Heart left ventricle (tissue), 13 donors: ENCODE data around the gene VPS26B.

Source experiments
- CTCF ChIP-seq, 12 donors: fragments of 200-600 bp; sonication (generic) in 4 of 12; IDR thresholded peaks; one replicate each; pipeline versions ENCODE4 v1.5.0 to v1.8.0; 2018 to 2022; ENCODE audit warnings: antibody characterized with exemption in 12 of 12, mild to moderate bottlenecking in 5 of 12
- POLR2A ChIP-seq, 2 donors: fragments of 450-650 bp; IDR thresholded peaks; one replicate each; pipeline ENCODE4 v1.6.1; 2017; ENCODE audit warnings: antibody characterized with exemption in 2 of 2, mild to moderate bottlenecking in 2 of 2, moderate library complexity in 2 of 2
- donor health status: ischemic (EF 13 %, LVEDD 7.1; RV severe dilation, severe dysfunction).
- donor health status: DM: no; HTN: yes; CAD: no.
- donor health status: DM: no; HTN: no; CAD: no.
- donor health status: ischemic (EF 25% LVEDD 6.9; RV normal size, moderate dysfunction).
- donor health status: ischemic (EF 25% LVEDD 5.7; RV mildly dilated, moderate dysfunction).
- donor health status: ischemic (EF 35%, LVEDD 5.7; RV mildly dilated, moderate dysfunction).
- donor health status: nonischemic (EF 11% LVEDD 7.7; RV severe dilation, severe dysfunction).
- donor health status: DM: yes; HTN: yes; CAD: no.
- donor health status: PGD.
- donor health status: ischemic (EF 29% LVEDD 5.4; RV normal size, mild dysfunction).
- donor health status: nonischemic (EF 23%, LVEDD 6.1; RV moderate dilation, normal function).

GRCh38 chr11:134290646-134291045, 66.2 kb downstream of the VPS26B start:
- TF ChIP-seq POLR2A (IDR thresholded peaks at IDR 0.05) (no peak), CTCF (IDR thresholded peaks at IDR 0.05) (no peak)
